ENCODE data around the gene PALM. TPM values are rescaled to one million over a fixed set of nuclear protein-coding genes. Genes with fewer than 3 reads are reported as not detected.
A peak's percentile ranks its signal among the peaks of the same experiment; 100 is the strongest.
"Not testable (repeated sequence)": the region's sequence is repeated elsewhere in the genome, so short reads cannot be mapped to it uniquely, and the experiment has no call there.

Gene PALM
- total and polyA plus RNA-seq, 9 of the 15 experiments (the other 6 are each of a cell fraction or from before 2014, with no cell fraction given) = 0.04 to 6.6 (median 1.7) TPM

DNA sequence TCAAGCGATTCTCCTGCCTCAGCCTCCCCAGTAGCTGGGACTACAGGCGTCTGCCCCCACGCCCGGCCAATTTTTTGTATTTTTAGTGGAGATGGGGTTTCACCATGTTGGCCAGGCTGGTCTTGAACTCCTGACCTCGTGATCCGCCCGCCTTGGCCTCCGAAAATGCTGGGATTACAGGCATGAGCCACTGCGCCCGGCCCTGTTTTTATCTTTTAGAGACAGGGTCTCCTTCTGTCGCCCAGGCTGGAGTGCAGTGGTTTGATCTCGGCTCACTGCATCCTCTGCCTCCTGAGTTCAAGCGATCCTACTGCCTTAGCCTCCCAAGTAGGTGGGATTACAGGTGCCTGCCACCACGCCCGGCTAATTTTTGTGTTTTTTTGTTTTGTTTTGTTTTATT is 10.2 kb upstream of the PALM start:
- H4K20me1 ChIP-seq (replicated peaks; ENCODE audit: control insufficient read depth, insufficient read depth, low read length); H3K27me3 ChIP-seq (ENCODE audit: control insufficient read depth in 2 of 2, insufficient read depth in 2 of 2, low read length in 2 of 2); BruUV-seq (replicated peaks); H3K4me3 ChIP-seq; H3K4me2 ChIP-seq (ENCODE audit: insufficient read depth, low read length); intact Hi-C loops (cut with micrococcal nuclease); H3K9me3 ChIP-seq (replicated peaks; ENCODE audit: control insufficient read depth, insufficient read depth, low read depth, low read length); in situ Hi-C loops (cut with MboI); H3K79me2 ChIP-seq (ENCODE audit: control insufficient read depth, insufficient read depth, low read length); CTCF ChIA-PET (ENCODE audit: low intra/inter-chr PET ratio); H3K9ac ChIP-seq (ENCODE audit: insufficient read depth in 1 of 2, low read depth in 2 of 2, low read length in 2 of 2); H2AFZ ChIP-seq (ENCODE audit: low read depth, low read length); ATAC-seq; H3K9me1 ChIP-seq (ENCODE audit: control insufficient read depth, insufficient read depth, low read length); H3K36me3 ChIP-seq (ENCODE audit: control insufficient read depth, insufficient read depth, low read length); H3K27ac ChIP-seq (ENCODE audit: extremely low read depth, low read depth, low read length): not testable (repeated sequence)
- FAIRE-seq (peak; percentile 15), DNase-seq (ENCODE audit: extremely low read depth in 1 of 4, low spot score in 3 of 4) (peak in 1 of 4 experiments; percentile 50)
- peaks cover 10 to 37% of the 10 kb centered on the region in 2 experiments; a peak in 4 of 5 replicates for H3K4me1 ChIP-seq (replicated peaks in 1 of 2; ENCODE audit: control insufficient read depth in 2 of 2, insufficient read depth in 2 of 2, low read length in 2 of 2)
- POLR2A ChIA-PET = interaction anchor here (1.0 to 1.6 kb wide), 3 partner anchors 13 to 18 kb away, joined by 3 to 4 read pairs (median 3); no protein-coding TSS in a partner anchor
- 31% methylated on average over 14 of the region's 15 CpGs for WGBS (ENCODE audit: insufficient coverage, low coverage, missing lambda C conversion rate)
- peak; percentile 80 for TF ChIP-seq ARID1B (IDR thresholded peaks at IDR 0.05)
- TF ChIP-seq, protein P1, sequence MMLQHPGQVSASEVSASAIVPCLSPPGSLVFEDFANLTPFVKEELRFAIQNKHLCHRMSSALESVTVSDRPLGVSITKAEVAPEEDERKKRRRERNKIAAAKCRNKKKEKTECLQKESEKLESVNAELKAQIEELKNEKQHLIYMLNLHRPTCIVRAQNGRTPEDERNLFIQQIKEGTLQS (IDR thresholded peaks at IDR 0.05) = peak; percentile 67
- TF ChIP-seq, protein P1 (CRISPR knock-in tag; conservative IDR thresholded peaks at IDR 0.05) = not testable (repeated sequence)
- peak; percentile 85 for TF ChIP-seq CBFA2T3 (IDR thresholded peaks at IDR 0.05)
- TF ChIP-seq DPF2 (IDR thresholded peaks at IDR 0.05) = peak; percentile 72
- peak; percentile 53 to 74; a peak in 3 of 4 replicates for TF ChIP-seq KDM1A (IDR thresholded peaks at IDR 0.05)
- peak; percentile 65; the same call in 1 of the 2 replicates for TF ChIP-seq TAL1 (IDR thresholded peaks at IDR 0.05)
- TF ChIP-seq FOSL1 (tag; conservative IDR thresholded peaks at IDR 0.05) = peak; percentile 58
- 0 out of 2 replicates have a peak, but pooled peaks have one; percentile 6 for TF ChIP-seq NFIC (IDR thresholded peaks at IDR 0.05)
- TF ChIP-seq CBFA2T2 (conservative IDR thresholded peaks at IDR 0.05) = peak; percentile 69
- peak; percentile 62 for TF ChIP-seq TCF3 (CRISPR knock-in tag; IDR thresholded peaks at IDR 0.05)
- TF ChIP-seq MTA2 (IDR thresholded peaks at IDR 0.05; ENCODE audit: low read depth) = 0 out of 2 replicates have a peak, but pooled peaks have one; percentile 23
- peak; percentile 43; the same call in 1 of the 2 replicates for TF ChIP-seq SMARCE1 (IDR thresholded peaks at IDR 0.05)
- TF ChIP-seq SMARCA4 (IDR thresholded peaks at IDR 0.05) = 0 out of 2 replicates have a peak, but pooled peaks have one; percentile 42
- peak; percentile 25 to 42; a peak in 1 of 4 replicates for TF ChIP-seq TRIM24 (IDR thresholded peaks at IDR 0.05)

All from K562 (cell line).